Ovary (tissue), 3 donors: ENCODE results near the gene HBD.
"Not testable (repeated sequence)": the region's sequence is repeated elsewhere in the genome, so short reads cannot be mapped to it uniquely, and the experiment has no call there.

Source experiments
- CTCF ChIP-seq, 3 donors: fragments of 450-650 bp in 2 of 3; fragments of 200-600 bp in 1 of 3; IDR thresholded peaks; one replicate each; pipeline versions ENCODE4 v1.5.1 to v1.8.0; 2016 to 2022; ENCODE audit warnings: antibody characterized with exemption in 3 of 3, mild to moderate bottlenecking in 1 of 3
- EP300 ChIP-seq: sonication (generic); formaldehyde crosslinking; IDR thresholded peaks from one replicate; pipeline ENCODE4 v1.6.1; 2017; ENCODE audit warnings: antibody characterized with exemption
- POLR2A ChIP-seq: fragments of 450-650 bp; IDR thresholded peaks from one replicate; pipeline ENCODE4 v1.6.1; 2017; ENCODE audit warnings: antibody characterized with exemption, mild to moderate bottlenecking, moderate library complexity
- donor health status: DM: no; HTN: no; CAD: no.

GRCh38 chr11:5254023-5254422 is 19.7 kb upstream of the HBD start:
- not testable (repeated sequence) for TF ChIP-seq CTCF (IDR thresholded peaks at IDR 0.05); POLR2A; EP300
